Upper lobe of right lung (tissue), 1 donor: Measurements from ENCODE around the gene PUSL1. TPM values are rescaled to one million over a fixed set of nuclear protein-coding genes. Genes with fewer than 3 reads are reported as not detected.

ENCODE experiments used
- ATAC-seq: fragments of 200-7000 bp; cut with Tn5 transposase; one replicate; pipeline ENCODE4 v1.9.1; 2020; ENCODE audit warnings: mild to moderate bottlenecking, moderate library complexity
- DNase-seq: peaks from one replicate; pipeline ENCODE4 v3.0.0-alpha.2; 2020
- H3K27ac ChIP-seq: fragments of 200-600 bp; one replicate; pipeline ENCODE4 v1.8.0; 2022
- H3K27me3 ChIP-seq: fragments of 200-600 bp; one replicate; pipeline ENCODE4 v1.8.0; 2022; ENCODE audit warnings: mild to moderate bottlenecking
- H3K36me3 ChIP-seq: fragments of 200-600 bp; one replicate; pipeline ENCODE4 v1.8.0; 2022
- H3K4me1 ChIP-seq: fragments of 200-600 bp; one replicate; pipeline ENCODE4 v1.8.0; 2022
- H3K4me3 ChIP-seq: fragments of 200-600 bp; one replicate; pipeline ENCODE4 v1.8.0; 2022; ENCODE audit warnings: mild to moderate bottlenecking
- H3K9me3 ChIP-seq: fragments of 200-600 bp; one replicate; pipeline ENCODE4 v1.8.0; 2022
- intact Hi-C: fragments of 100-400 bp; cut with DNase I; formaldehyde crosslinking; loops from one replicate; pipeline ENCODE4 v1.11.0; 2022
- total RNA-seq: library from RNA; stranded (reverse); fragmentation: NEBNext Ultra II Directional; extraction: Animal tissue kit (Norgen Biotek cat#: 25700); gene quantifications from one replicate; pipeline ENCODE4 v1.2.1, GENCODE V29; 2021
- TF ChIP-seq, protein P1 (sequence below): fragments of 200-600 bp; IDR thresholded peaks from one replicate; pipeline ENCODE4 v1.8.0; 2022; ENCODE audit warnings: antibody characterized with exemption
- donor health status: DM: no; HTN: yes; CAD: no; lungs with severe emphysema.

The PUSL1 gene
- total RNA-seq, 1 donor from 2014 or later, result 14.2 TPM

GRCh38 chr1:1303736-1304135, 4.7 kb upstream of the PUSL1 start:
- DNase-seq, result no peak
- no peak overlapping the region for H3K4me3 ChIP-seq
- TF ChIP-seq, protein P1, sequence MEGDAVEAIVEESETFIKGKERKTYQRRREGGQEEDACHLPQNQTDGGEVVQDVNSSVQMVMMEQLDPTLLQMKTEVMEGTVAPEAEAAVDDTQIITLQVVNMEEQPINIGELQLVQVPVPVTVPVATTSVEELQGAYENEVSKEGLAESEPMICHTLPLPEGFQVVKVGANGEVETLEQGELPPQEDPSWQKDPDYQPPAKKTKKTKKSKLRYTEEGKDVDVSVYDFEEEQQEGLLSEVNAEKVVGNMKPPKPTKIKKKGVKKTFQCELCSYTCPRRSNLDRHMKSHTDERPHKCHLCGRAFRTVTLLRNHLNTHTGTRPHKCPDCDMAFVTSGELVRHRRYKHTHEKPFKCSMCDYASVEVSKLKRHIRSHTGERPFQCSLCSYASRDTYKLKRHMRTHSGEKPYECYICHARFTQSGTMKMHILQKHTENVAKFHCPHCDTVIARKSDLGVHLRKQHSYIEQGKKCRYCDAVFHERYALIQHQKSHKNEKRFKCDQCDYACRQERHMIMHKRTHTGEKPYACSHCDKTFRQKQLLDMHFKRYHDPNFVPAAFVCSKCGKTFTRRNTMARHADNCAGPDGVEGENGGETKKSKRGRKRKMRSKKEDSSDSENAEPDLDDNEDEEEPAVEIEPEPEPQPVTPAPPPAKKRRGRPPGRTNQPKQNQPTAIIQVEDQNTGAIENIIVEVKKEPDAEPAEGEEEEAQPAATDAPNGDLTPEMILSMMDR, result no peak

GRCh38 chr1:1304331-1305299, 3.8 kb upstream of the PUSL1 start:
- peaks cover 37% of the 10 kb centered on the region for H3K4me1 ChIP-seq
- no peaks in the 10 kb centered on the region for H3K27me3 ChIP-seq
- H3K27ac ChIP-seq, result peak overlapping the region; percentile 52
- no peaks in the 10 kb centered on the region for H3K9me3 ChIP-seq
- DNase-seq, result no peak
- H3K36me3 ChIP-seq, result no peaks in the 10 kb centered on the region
- TF ChIP-seq, protein P1, result no peak
- no peak for ATAC-seq
- intact Hi-C loops, result no loop called here
- H3K4me3 ChIP-seq, result peak overlapping the region; percentile 92

More at GRCh38 chr1:1303736-1304135, 4.7 kb upstream of the PUSL1 start:
- intact Hi-C loops, result no loop called here
- peaks cover 30% of the 10 kb centered on the region for H3K4me1 ChIP-seq
- no peak for ATAC-seq
- no peaks in the 10 kb centered on the region for H3K36me3 ChIP-seq
- H3K27ac ChIP-seq, result no peak overlapping the region
- H3K9me3 ChIP-seq, result no peaks in the 10 kb centered on the region
- H3K27me3 ChIP-seq, result no peaks in the 10 kb centered on the region

GRCh38 chr1:1305300-1306069, 2.9 kb upstream of the PUSL1 start:
- DNase-seq, result no peak
- TF ChIP-seq, protein P1, result no peak
- peak; percentile 2 for ATAC-seq
- Histone ChIP-seq H3K4me1 (peaks cover 41% of the 10 kb centered on the region), H3K27me3 (no peaks in the 10 kb centered on the region), H3K36me3 (peaks cover 4% of the 10 kb centered on the region), H3K4me3 (peak overlapping the region; percentile 92), H3K9me3 (no peaks in the 10 kb centered on the region), H3K27ac (peak overlapping the region; percentile 52)
- intact Hi-C loops, result no loop called here

- Histone ChIP-seq H3K36me3 (peaks cover 8% of the 10 kb centered on the region), H3K27me3 (no peaks in the 10 kb centered on the region), H3K27ac (peak overlapping the region; percentile 52), H3K4me1 (peaks cover 41% of the 10 kb centered on the region), H3K4me3 (peak overlapping the region; percentile 92), H3K9me3 (no peaks in the 10 kb centered on the region)
- TF ChIP-seq, protein P1, result no peak
- DNase-seq, result no peak
- no peak for ATAC-seq
- intact Hi-C loops, result no loop called here
Measured at GRCh38 chr1:1306070-1306660, 2.2 kb upstream of the PUSL1 start.

DNA sequence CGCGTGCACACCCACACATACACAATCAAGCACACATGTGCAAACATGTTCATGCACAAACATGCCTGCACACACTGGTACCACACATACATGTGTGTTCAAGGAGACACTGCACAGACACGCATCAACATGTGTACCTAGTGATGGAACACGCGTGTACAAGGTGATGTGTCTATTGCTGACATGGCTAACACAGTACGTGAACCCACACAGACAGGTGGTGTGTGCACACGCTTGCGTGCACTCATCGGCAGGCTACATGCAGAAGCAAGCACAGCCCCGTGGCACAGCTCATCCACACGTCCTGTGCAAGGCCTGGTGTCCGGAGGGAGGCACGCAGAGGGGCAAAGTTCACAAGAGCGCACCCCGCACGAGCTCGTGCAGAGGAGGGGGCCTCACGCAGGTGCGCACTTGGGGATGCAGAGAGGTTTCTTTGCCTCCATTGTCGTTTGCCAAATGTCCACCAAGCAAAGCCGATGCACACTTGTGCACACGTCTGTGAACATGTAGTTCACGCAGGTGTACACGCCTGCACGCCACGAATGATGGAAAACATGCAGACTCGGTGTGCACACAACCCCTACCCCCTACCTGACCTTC, 1.6 kb upstream of the PUSL1 start:
- ATAC-seq (no peak), DNase-seq (no peak)
- Histone ChIP-seq H3K9me3 (no peaks in the 10 kb centered on the region), H3K27me3 (no peaks in the 10 kb centered on the region), H3K27ac (no peak overlapping the region), H3K4me3 (peak overlapping the region; percentile 92), H3K4me1 (peaks cover 41% of the 10 kb centered on the region), H3K36me3 (peaks cover 14% of the 10 kb centered on the region)
- intact Hi-C loops, result no loop called here
- TF ChIP-seq, protein P1, result no peak
